HUDEP-2 (cell line): ENCODE measurements around the gene VEGFB.
"Not testable (repeated sequence)": the region's sequence is repeated elsewhere in the genome, so short reads cannot be mapped to it uniquely, and the experiment has no call there.

ENCODE experiments used
- DNase-seq, 76 experiments: peaks; one replicate each; lab custom pipeline; 2025; ENCODE audit not compliant: unreplicated experiment in 76 of 76; lab: John Stamatoyannopoulos, UW

Gene VEGFB

GRCh38 chr11:64245401-64245796 lies 11.0 kb downstream of the VEGFB start:
- DNase-seq = peak in 7 of 76 experiments; percentile 16 to 34 (median 25)

- DNase-seq = peak in 66 of 76 experiments; percentile 14 to 81 (median 59)
Observed at GRCh38 chr11:64245797-64246620, 11.6 kb downstream of the VEGFB start.

GRCh38 chr11:64246621-64246870 lies 12.2 kb downstream of the VEGFB start:
- not testable (repeated sequence) for DNase-seq

GRCh38 chr11:64246871-64247728 lies 12.7 kb downstream of the VEGFB start, which contains the start of gene PPP1R14B:
Gene PPP1R14B, minus strand, starts transcription at chr11:64246943. Its CDS starts 270 bp downstream, at chr11:64246673.
- peak in 71 of 76 experiments; percentile 39 to 91 (median 80) for DNase-seq

GRCh38 chr11:64247729-64248531 lies 13.5 kb downstream of the VEGFB start:
- peak in 1 of 76 experiments; percentile 54 for DNase-seq

GRCh38 chr11:64248578-64248977 lies 14.2 kb downstream of the VEGFB start:
- DNase-seq = peak in 2 of 76 experiments; percentile 16 to 21

GRCh38 chr11:64249038-64249437 lies 14.7 kb downstream of the VEGFB start:
- no peak for DNase-seq

GRCh38 chr11:64249563-64250414 lies 15.4 kb downstream of the VEGFB start:
- DNase-seq = peak in 9 of 76 experiments; percentile 10 to 35 (median 24)

GRCh38 chr11:64250415-64251015 lies 16.1 kb downstream of the VEGFB start:
- DNase-seq = peak in 4 of 76 experiments; percentile 19 to 64 (median 28)

- peak in 41 of 76 experiments; percentile 11 to 66 (median 38) for DNase-seq
Observed at GRCh38 chr11:64251016-64251752, 16.8 kb downstream of the VEGFB start, which contains the start of gene PLCB3. Gene PLCB3, plus strand, starts transcription at chr11:64251530. Its CDS starts 120 bp downstream, at chr11:64251650.

- no peak for DNase-seq
Observed at GRCh38 chr11:64251753-64252002, 17.3 kb downstream of the VEGFB start.

- peak in 18 of 76 experiments; percentile 5 to 37 (median 25) for DNase-seq
Observed at GRCh38 chr11:64252003-64252872, 17.9 kb downstream of the VEGFB start.

GRCh38 chr11:64253043-64253442 lies 18.7 kb downstream of the VEGFB start:
- DNase-seq = no peak

GRCh38 chr11:64253481-64253880 lies 19.1 kb downstream of the VEGFB start:
- DNase-seq = peak in 61 of 76 experiments; percentile 19 to 79 (median 60)

- no peak for DNase-seq
Observed at GRCh38 chr11:64254326-64254725, 19.9 kb downstream of the VEGFB start.

- no peak for DNase-seq
Observed at GRCh38 chr11:64255135-64256128, 21.0 kb downstream of the VEGFB start.

- DNase-seq = no peak
Observed at GRCh38 chr11:64256300-64256699, 21.9 kb downstream of the VEGFB start.
